ENCODE data around the gene MAPK9.
"Not testable (repeated sequence)": the region's sequence is repeated elsewhere in the genome, so short reads cannot be mapped to it uniquely, and the experiment has no call there.

MAPK9 gene

GRCh38 chr5:180234271-180234670 is 57.6 kb downstream of the MAPK9 start:
- no peak for DNase-seq (ENCODE audit: low read depth)

GRCh38 chr5:180233729-180234128 is 58.2 kb downstream of the MAPK9 start:
- DNase-seq (ENCODE audit: low read depth) = no peak

GRCh38 chr5:180230017-180230416 is 61.9 kb downstream of the MAPK9 start:
- no peak for DNase-seq (ENCODE audit: low read depth)

GRCh38 chr5:180222056-180222455 is 69.8 kb downstream of the MAPK9 start:
- DNase-seq (ENCODE audit: low read depth) = no peak

- DNase-seq (ENCODE audit: low read depth) = no peak
Measured at GRCh38 chr5:180217797-180218196, 74.1 kb downstream of the MAPK9 start.

GRCh38 chr5:180216646-180217171 is 75.2 kb downstream of the MAPK9 start:
- no peak for DNase-seq (ENCODE audit: low read depth)

- DNase-seq (ENCODE audit: low read depth) = no peak
Measured at GRCh38 chr5:180215783-180216630, 75.9 kb downstream of the MAPK9 start.

GRCh38 chr5:180214870-180215770 is 76.8 kb downstream of the MAPK9 start:
- DNase-seq (ENCODE audit: low read depth) = no peak

- no peak for DNase-seq (ENCODE audit: low read depth)
Measured at GRCh38 chr5:180213657-180214207, 78.2 kb downstream of the MAPK9 start.

GRCh38 chr5:180213256-180213600 is 78.7 kb downstream of the MAPK9 start:
- DNase-seq (ENCODE audit: low read depth) = no peak

- DNase-seq (ENCODE audit: low read depth) = no peak
Measured at GRCh38 chr5:180212363-180213255, 79.3 kb downstream of the MAPK9 start.

GRCh38 chr5:180211761-180212035 is 80.2 kb downstream of the MAPK9 start:
- no peak for DNase-seq (ENCODE audit: low read depth)

- DNase-seq (ENCODE audit: low read depth) = no peak
Measured at GRCh38 chr5:180210961-180211760, 80.7 kb downstream of the MAPK9 start.

- not testable (repeated sequence) for DNase-seq (ENCODE audit: low read depth)
Measured at GRCh38 chr5:180210077-180210476, 81.8 kb downstream of the MAPK9 start.

- peak; percentile 44 for DNase-seq (ENCODE audit: low read depth)
Measured at GRCh38 chr5:180209137-180209581, 82.7 kb downstream of the MAPK9 start, which contains the start of gene RASGEF1C. RASGEF1C (minus strand) TSS chr5:180209211; CDS start chr5:180138052, 71,159 bp downstream.

- no peak for DNase-seq (ENCODE audit: low read depth)
Measured at GRCh38 chr5:180208435-180209081, 83.3 kb downstream of the MAPK9 start.

- no peak for DNase-seq (ENCODE audit: low read depth)
Measured at GRCh38 chr5:180208038-180208434, 83.8 kb downstream of the MAPK9 start.

- DNase-seq (ENCODE audit: low read depth) = no peak
Measured at GRCh38 chr5:180207593-180207992, 84.3 kb downstream of the MAPK9 start.

GRCh38 chr5:180206993-180207392 is 84.9 kb downstream of the MAPK9 start:
- DNase-seq (ENCODE audit: low read depth) = no peak

- DNase-seq (ENCODE audit: low read depth) = no peak
Measured at GRCh38 chr5:180205916-180206315, 86.0 kb downstream of the MAPK9 start.

Data from stimulated activated CD4-positive, alpha-beta T cell treated with anti-CD3 and anti-CD28 coated beads, Interleukin-2, amount 100 ng/mL, for 4 hours (primary cell).